SK-N-MC (cell line): Measurements from ENCODE around the gene LIMS2.

Source experiments
- EZH2 ChIP-seq: fragments of 200-600 bp; sonication (generic); IDR thresholded peaks from one replicate; pipeline ENCODE4 v1.6.1; 2017; ENCODE audit warnings: antibody characterized with exemption
- FOXP2 ChIP-seq: optimal IDR thresholded peaks from 2 replicates; pipeline ENCODE3; 2011; ENCODE audit warnings: mild to moderate bottlenecking, moderate library complexity; ENCODE audit not compliant: insufficient read depth; ENCODE audit errors: extremely low read length, control extremely low read depth
- POLR2AphosphoS5 ChIP-seq: IDR thresholded peaks from 2 replicates; pipeline ENCODE4 v1.6.1; 2012; ENCODE audit warnings: mild to moderate bottlenecking, low read depth, low read length, borderline replicate concordance

GRCh38 chr2:127641133-127641532 is 34.2 kb downstream of the LIMS2 start:
- TF ChIP-seq EZH2 (no peak), POLR2AphosphoS5 (no peak), FOXP2 (no peak)
